Frontal cortex (tissue), 4 donors: ENCODE data around the gene AFAP1. TPM values are rescaled to one million over a fixed set of nuclear protein-coding genes. Genes with fewer than 3 reads are reported as not detected.

Experiments
- DNase-seq, 2 donors: peaks; one replicate each; pipeline ENCODE4 v3.0.0; 2012; ENCODE audit warnings: low spot score in 2 of 2
- FAIRE-seq: peaks from 2 replicates; lab custom pipeline; 2012; peaks lifted over from hg19 to GRCh38; lab: Jason Lieb, UNC
- total RNA-seq: library from RNA; depleted of rRNA; stranded (reverse); fragments of >200 nt; gene quantifications from one replicate; pipeline ENCODE4 v1.2.3, GENCODE V29; 2014
- donor health status: control.
- donor health status: control.
- donor health status: control.

The AFAP1 gene
- total RNA-seq, 1 donor from 2014 or later = 45.2 TPM

DNA sequence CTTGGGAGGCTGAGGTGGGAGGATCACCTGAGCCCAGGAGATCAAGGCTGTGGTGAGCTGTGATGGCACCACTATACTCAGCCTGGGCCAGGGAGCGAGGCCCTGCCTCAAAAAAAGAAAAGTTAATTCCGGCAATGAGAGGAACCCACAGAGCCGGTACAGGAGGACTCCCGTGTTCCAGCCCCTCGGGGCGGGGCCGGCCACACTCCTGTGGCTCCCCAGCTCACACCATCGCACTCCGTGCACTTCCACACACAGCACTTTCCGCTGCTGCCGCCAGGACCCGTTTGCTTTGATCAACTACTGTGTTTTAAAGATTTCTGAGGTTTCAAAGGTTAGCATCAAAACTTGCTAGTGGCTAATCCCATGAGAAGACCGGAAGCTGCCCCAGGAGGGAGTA, 171.7 kb downstream of the AFAP1 start:
- DNase-seq = no peak
- no peak for FAIRE-seq

DNA sequence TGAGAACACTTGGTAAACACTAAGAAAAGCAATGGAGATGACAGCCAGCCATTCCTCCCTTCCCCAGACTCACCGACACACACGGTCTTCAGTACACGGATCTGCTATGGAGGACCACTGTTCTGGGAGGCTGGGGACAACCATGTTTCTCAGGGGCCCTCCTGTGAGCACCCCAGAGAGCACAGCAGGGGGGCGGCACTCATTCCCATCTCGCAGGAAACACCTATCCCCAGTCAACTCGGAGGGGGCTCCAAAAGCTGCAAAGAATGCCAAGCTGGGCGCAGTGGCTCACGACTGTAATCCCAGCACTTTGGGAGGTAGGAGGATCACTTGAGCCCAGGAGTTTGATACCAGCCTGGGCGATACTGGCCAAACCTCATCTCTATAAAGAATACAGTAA, 172.1 kb downstream of the AFAP1 start:
- no peak for FAIRE-seq
- no peak for DNase-seq

DNA sequence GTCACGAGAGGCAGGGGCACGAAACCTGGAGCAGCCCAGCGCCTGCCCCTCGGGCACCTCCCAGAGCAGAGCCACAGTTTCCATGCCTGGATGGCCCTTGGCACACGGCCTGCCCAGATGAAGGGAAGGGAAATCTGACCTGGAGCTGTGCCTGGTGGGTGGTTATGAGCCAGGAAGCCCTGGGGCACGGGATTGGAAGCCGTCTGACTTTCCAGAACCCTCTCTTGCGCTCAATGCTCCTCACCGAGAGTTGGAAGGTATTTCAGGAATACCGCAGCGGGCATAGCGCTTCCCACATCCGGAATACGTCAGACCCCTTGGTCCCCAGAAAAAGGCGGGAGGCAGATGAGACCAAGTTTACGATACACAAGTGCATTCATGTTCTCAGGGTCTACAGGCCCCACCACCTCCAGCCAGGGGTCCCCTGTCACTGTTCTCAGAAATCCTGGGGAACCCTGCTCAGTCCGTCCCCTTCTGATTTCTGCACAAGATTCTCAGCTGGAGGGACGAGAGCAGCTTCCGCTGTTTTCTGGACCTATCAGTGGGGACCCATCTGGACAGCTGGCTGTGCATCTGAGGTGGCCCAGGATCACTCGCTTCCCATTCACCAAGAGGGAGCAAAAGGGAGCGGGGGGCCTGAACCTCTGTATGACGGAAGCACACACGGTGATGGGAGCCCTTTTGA, 172.9 kb downstream of the AFAP1 start:
- FAIRE-seq (no peak), DNase-seq (no peak)

GRCh38 chr4:7766086-7766485, 173.6 kb downstream of the AFAP1 start:
- FAIRE-seq (no peak), DNase-seq (no peak)

GRCh38 chr4:7765666-7766065, 174.0 kb downstream of the AFAP1 start:
- DNase-seq (no peak), FAIRE-seq (no peak)

GRCh38 chr4:7764466-7764865, 175.2 kb downstream of the AFAP1 start:
- FAIRE-seq = no peak
- DNase-seq = no peak

- FAIRE-seq (no peak), DNase-seq (no peak)
Measured at GRCh38 chr4:7763788-7764187, 175.9 kb downstream of the AFAP1 start.

GRCh38 chr4:7763106-7763505, 176.6 kb downstream of the AFAP1 start:
- FAIRE-seq = no peak
- DNase-seq = no peak

DNA sequence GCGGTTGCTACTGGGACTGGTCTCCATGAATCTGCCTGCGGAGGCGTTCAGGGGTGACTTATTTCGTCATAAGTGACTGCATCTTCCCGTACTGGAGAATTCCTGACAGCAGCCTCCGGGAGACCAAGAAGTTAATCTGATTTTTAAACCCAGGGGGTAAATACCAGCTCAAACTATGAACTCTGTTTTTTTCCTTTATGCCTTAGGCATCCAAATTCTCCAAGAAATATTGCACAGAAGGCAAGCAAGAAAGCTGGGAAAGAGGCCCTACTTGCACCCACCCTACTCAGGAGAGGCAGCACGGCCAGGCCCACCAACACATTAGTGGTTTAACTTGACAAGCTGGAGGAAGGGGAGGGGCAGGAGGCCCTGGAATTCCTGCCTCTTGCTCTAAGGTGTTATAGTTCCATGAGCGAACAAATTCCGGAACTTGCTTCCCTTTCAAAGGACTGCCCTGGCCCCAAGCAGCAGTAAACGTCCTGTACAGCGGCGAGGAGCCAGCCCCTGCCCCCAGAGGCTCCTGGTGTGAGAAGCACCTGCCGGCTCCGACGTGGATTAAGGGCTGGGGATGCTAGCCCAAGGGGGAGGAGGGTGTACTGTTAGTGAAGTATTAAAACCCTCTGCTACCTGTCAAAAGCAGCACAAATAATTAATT, 177.2 kb downstream of the AFAP1 start:
- FAIRE-seq (no peak), DNase-seq (no peak)

- FAIRE-seq = no peak
- DNase-seq = peak; percentile 74 to 90
Measured at GRCh38 chr4:7761720-7762119, 177.9 kb downstream of the AFAP1 start.

GRCh38 chr4:7761312-7761711, 178.3 kb downstream of the AFAP1 start:
- no peak for DNase-seq
- no peak for FAIRE-seq

- DNase-seq (no peak), FAIRE-seq (no peak)
Measured at GRCh38 chr4:7760706-7761105, 179.0 kb downstream of the AFAP1 start.

DNA sequence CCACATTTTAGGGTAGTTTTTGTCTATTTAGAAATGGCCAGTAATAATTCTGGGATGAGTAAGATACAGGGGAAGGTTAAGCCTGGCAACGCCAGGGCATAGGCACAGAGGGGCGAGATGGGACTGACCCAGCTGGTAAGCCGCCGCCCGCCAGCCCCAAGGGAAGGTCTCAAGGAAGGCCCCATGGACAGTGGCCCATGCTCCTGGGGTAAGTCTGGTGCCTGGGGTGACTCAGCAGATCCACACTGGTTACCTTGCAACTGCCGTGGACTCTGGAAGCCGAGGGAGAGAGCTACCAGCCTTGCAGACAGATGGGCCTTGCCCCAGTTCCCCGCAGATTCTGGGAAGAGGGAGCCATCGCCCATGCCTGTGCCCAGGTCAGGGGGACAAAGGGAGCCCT, 179.4 kb downstream of the AFAP1 start:
- DNase-seq (no peak), FAIRE-seq (no peak)

GRCh38 chr4:7759635-7760034, 180.0 kb downstream of the AFAP1 start:
- FAIRE-seq (no peak), DNase-seq (no peak)

DNA sequence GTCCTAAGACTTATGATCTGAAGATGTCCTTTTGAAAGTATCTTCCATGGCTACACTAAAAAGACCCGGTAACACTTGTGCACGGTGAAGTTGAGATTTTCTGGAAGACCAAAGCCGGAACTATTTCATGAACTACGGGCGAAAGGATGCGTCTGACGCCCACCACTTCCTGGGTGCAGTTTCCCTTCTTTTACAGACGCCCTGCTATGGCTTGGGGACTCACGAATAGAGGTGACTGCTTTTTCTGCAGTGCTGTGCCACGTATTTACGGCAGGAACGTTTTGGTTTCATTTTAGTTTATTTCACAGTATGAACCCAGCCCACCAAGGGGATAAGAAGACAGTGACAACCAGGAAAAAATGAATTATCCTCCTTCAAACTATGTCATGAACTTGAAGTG, 180.4 kb downstream of the AFAP1 start:
- FAIRE-seq (no peak), DNase-seq (no peak)

- DNase-seq (no peak), FAIRE-seq (no peak)
Measured at GRCh38 chr4:7758476-7758875, 181.2 kb downstream of the AFAP1 start.

GRCh38 chr4:7757501-7758471, 181.9 kb downstream of the AFAP1 start:
- DNase-seq = no peak
- no peak for FAIRE-seq

GRCh38 chr4:7756561-7757355, 182.9 kb downstream of the AFAP1 start:
- no peak for DNase-seq
- FAIRE-seq = no peak

DNA sequence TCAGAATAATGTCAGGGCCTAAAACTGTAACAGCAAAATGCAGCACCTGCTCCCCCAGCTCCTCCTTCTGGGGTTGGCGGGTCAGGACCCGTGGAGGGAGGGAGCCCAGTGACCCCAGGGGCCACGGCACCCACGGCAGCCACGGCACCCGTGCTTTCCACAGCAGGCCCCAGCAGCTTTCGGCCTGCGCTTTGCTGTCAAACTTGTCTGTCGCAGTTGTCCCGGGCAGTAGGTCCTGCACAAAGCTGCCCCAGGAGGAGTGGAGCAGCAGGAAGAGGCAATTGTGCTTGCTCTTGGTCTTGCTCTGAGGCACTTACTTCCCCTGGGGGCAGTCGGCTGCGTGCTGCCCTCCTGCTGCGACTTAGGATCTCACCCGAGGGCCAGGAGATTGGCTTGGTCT, 183.6 kb downstream of the AFAP1 start:
- no peak for DNase-seq
- FAIRE-seq = no peak

- no peak for DNase-seq
- no peak for FAIRE-seq
Measured at GRCh38 chr4:7755561-7755960, 184.1 kb downstream of the AFAP1 start.
